B cell (primary cell): ENCODE results near the gene PRSS8. TPM values are rescaled to one million over a fixed set of nuclear protein-coding genes. Genes with fewer than 3 reads are reported as not detected.
A peak's percentile ranks its signal among the peaks of the same experiment; 100 is the strongest.
"Not testable (repeated sequence)": the region's sequence is repeated elsewhere in the genome, so short reads cannot be mapped to it uniquely, and the experiment has no call there.

Source experiments
- ATAC-seq: fragments of 200-7000 bp; cut with Tn5 transposase; one replicate; pipeline ENCODE4 v1.10.0; 2021; ENCODE audit warnings: low read depth, mild to moderate bottlenecking, moderate number of reproducible peaks, moderate library complexity
- CTCF ChIA-PET: fragments of 350-600 bp; sonication (Branson Sonifier 250); formaldehyde crosslinking; loops from one replicate; lab custom pipeline; 2021; ENCODE audit warnings: antibody characterized with exemption, inconsistent platforms; lab: Charles Lee
- POLR2A ChIA-PET: fragments of 350-600 bp; sonication (Branson Sonifier 250); formaldehyde crosslinking; loops from one replicate; lab custom pipeline; 2021; ENCODE audit warnings: antibody characterized with exemption; lab: Charles Lee
- DNase-seq: peaks from one replicate; pipeline ENCODE4 v3.0.0; 2013
- H2AFZ ChIP-seq: 2 replicates; pipeline ENCODE4 v1.6.1; 2012; ENCODE audit warnings: mild to moderate bottlenecking, low read depth, low read length; ENCODE audit not compliant: insufficient read depth, poor library complexity, severe bottlenecking
- H3K27ac ChIP-seq, 2 donors: 1 replicate in 1 of 2; 2 replicates in 1 of 2; pipeline ENCODE4 v1.5.1; 2012 to 2013; ENCODE audit warnings: low read length in 2 of 2, mild to moderate bottlenecking in 2 of 2, moderate library complexity in 1 of 2
- H3K27me3 ChIP-seq, 4 experiments: fragments of 200-600 bp in 1 of 4; sonication (generic) in 1 of 4; replicated peaks in 1 of 4; 1 replicate in 2 of 4; 2 replicates in 2 of 4; pipeline versions ENCODE4 v1.6.1 to v1.7.0; 2013 to 2016; ENCODE audit warnings: low read length in 3 of 4, mild to moderate bottlenecking in 2 of 4, mixed read lengths in 1 of 4, moderate library complexity in 1 of 4; ENCODE audit not compliant: insufficient read depth in 4 of 4, control insufficient read depth in 3 of 4; ENCODE audit errors: control extremely low read depth in 1 of 4
- H3K36me3 ChIP-seq, 2 experiments: replicated peaks in 1 of 2; 1 replicate in 1 of 2; 2 replicates in 1 of 2; pipeline versions ENCODE4 v1.6.1 to v1.7.1; 2013; ENCODE audit warnings: low read length in 1 of 2; ENCODE audit not compliant: insufficient read depth in 2 of 2, control insufficient read depth in 1 of 2; ENCODE audit errors: control extremely low read depth in 1 of 2, extremely low read depth in 1 of 2
- H3K4me1 ChIP-seq, 2 donors: fragments of 200-600 bp in 1 of 2; sonication (generic) in 1 of 2; 1 replicate in 1 of 2; 2 replicates in 1 of 2; pipeline versions ENCODE4 v1.5.1 to v1.6.1; 2013 to 2017; ENCODE audit warnings: low read length in 2 of 2; ENCODE audit not compliant: control insufficient read depth in 2 of 2, insufficient read depth in 2 of 2
- H3K4me2 ChIP-seq: replicated peaks from 2 replicates; pipeline ENCODE3; 2012; ENCODE audit warnings: mild to moderate bottlenecking, low read depth, low read length; ENCODE audit not compliant: poor library complexity, severe bottlenecking
- H3K4me3 ChIP-seq, 5 experiments: fragments of 200-600 bp in 1 of 5; sonication (generic) in 1 of 5; 1 replicate in 3 of 5; 2 replicates in 2 of 5; pipeline versions ENCODE4 v1.5.1 to v1.7.0; 2011 to 2016; ENCODE audit warnings: low read length in 4 of 5, mild to moderate bottlenecking in 4 of 5, low read depth in 2 of 5, control low read depth in 1 of 5, moderate library complexity in 1 of 5; ENCODE audit not compliant: insufficient read depth in 1 of 5; ENCODE audit errors: control extremely low read depth in 1 of 5, extremely low read depth in 1 of 5
- H3K79me2 ChIP-seq: fragments of 200-600 bp; sonication (generic); one replicate; pipeline ENCODE4 v1.6.0; 2016; ENCODE audit warnings: low read length; ENCODE audit not compliant: control insufficient read depth, insufficient read depth
- H3K9ac ChIP-seq: fragments of 200-600 bp; sonication (generic); 2 replicates; pipeline ENCODE4 v1.6.1; 2017; ENCODE audit warnings: mild to moderate bottlenecking, low read length, moderate library complexity
- H3K9me3 ChIP-seq, 3 donors: one replicate each; pipeline versions ENCODE4 v1.6.1 to v1.7.1; 2013; ENCODE audit warnings: low read length in 2 of 3; ENCODE audit not compliant: control insufficient read depth in 2 of 3, insufficient read depth in 1 of 3; ENCODE audit errors: control extremely low read depth in 1 of 3
- H4K20me1 ChIP-seq: 2 replicates; pipeline ENCODE4 v1.6.0; 2012; ENCODE audit warnings: mild to moderate bottlenecking, low read length; ENCODE audit not compliant: insufficient read depth, control insufficient read depth, poor library complexity, severe bottlenecking
- H3K27ac Mint-ChIP-seq: one replicate; pipeline ENCODE4 v1.8.0; 2021; ENCODE audit warnings: mixed read lengths
- H3K27me3 Mint-ChIP-seq: one replicate; pipeline ENCODE4 v1.8.0; 2021; ENCODE audit warnings: mixed read lengths
- H3K4me1 Mint-ChIP-seq: one replicate; pipeline ENCODE4 v1.8.0; 2021; ENCODE audit warnings: mixed read lengths
- H3K4me3 Mint-ChIP-seq: one replicate; pipeline ENCODE4 v1.8.0; 2021; ENCODE audit warnings: mixed read lengths
- H3K9me3 Mint-ChIP-seq: one replicate; pipeline ENCODE4 v1.8.0; 2022; ENCODE audit warnings: mixed read lengths; ENCODE audit not compliant: insufficient read depth
- EZH2 ChIP-seq: IDR thresholded peaks from 2 replicates; pipeline ENCODE4 v1.6.1; 2012; ENCODE audit warnings: borderline replicate concordance, low read depth, mild to moderate bottlenecking, moderate library complexity, low read length; ENCODE audit not compliant: insufficient read depth, poor library complexity, severe bottlenecking
- WGBS: methylation state at CpG from one replicate; pipeline ENCODE4 v1.1.5; 2013; ENCODE audit warnings: missing lambda C conversion rate; ENCODE audit not compliant: insufficient coverage; 5-methylcytosine and 5-hydroxymethylcytosine counted together
- intact Hi-C: fragments of 100-400 bp; cut with micrococcal nuclease; formaldehyde crosslinking; loops from one replicate; pipeline ENCODE4 v1.10.0; 2022
- polyA plus RNA-seq: library from polyadenylated mRNA; depleted of rRNA; stranded (reverse); fragments of >200 nt; gene quantifications from 2 replicates; pipeline ENCODE4 v1.2.3, GENCODE V29; 2012
- total RNA-seq, 2 donors: library from RNA; stranded (reverse); fragments of 120-200 nt in 1 of 2; gene quantifications; 1 replicate in 1 of 2; 2 replicates in 1 of 2; pipeline versions ENCODE4 v1.2.3 to v1.2.4, GENCODE V29; 2013 to 2022
- TF ChIP-seq, protein P1 (sequence below): fragments of 200-600 bp; IDR thresholded peaks from one replicate; pipeline ENCODE4 v1.8.0; 2022; ENCODE audit warnings: antibody characterized with exemption, mild to moderate bottlenecking

The PRSS8 gene
- total and polyA plus RNA-seq, 2 donors (not counting 1 experiment from before 2014, with no cell fraction given), result not detected

DNA sequence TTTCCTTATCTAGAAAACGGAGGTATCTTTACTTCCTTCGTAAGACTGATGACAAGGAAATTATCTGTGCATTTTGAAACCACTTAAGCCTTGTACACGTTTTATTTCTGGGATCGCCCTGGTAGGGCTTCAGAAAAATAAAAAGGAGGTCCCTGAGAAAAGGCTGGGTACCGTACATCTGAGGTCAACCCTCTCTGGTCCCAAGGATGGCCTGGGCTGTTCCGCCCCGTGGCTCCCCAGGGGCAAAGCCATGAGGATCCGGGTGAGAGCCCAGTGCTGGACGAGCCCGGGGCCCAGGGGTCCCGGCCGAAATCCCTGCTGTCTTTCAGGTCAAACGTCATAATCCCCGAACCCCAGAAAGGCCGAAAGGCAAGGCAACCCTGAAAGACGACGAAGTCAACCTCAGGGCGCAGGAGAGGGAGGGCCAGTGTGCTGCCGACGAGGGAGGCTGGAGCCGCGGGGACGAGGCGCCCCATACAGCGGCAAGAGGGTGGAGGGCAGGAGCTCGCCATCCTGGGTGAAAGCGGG, 43.8 kb upstream of the PRSS8 start:
- TF ChIP-seq, protein P1, sequence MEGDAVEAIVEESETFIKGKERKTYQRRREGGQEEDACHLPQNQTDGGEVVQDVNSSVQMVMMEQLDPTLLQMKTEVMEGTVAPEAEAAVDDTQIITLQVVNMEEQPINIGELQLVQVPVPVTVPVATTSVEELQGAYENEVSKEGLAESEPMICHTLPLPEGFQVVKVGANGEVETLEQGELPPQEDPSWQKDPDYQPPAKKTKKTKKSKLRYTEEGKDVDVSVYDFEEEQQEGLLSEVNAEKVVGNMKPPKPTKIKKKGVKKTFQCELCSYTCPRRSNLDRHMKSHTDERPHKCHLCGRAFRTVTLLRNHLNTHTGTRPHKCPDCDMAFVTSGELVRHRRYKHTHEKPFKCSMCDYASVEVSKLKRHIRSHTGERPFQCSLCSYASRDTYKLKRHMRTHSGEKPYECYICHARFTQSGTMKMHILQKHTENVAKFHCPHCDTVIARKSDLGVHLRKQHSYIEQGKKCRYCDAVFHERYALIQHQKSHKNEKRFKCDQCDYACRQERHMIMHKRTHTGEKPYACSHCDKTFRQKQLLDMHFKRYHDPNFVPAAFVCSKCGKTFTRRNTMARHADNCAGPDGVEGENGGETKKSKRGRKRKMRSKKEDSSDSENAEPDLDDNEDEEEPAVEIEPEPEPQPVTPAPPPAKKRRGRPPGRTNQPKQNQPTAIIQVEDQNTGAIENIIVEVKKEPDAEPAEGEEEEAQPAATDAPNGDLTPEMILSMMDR, result no peak
- no peak for TF ChIP-seq EZH2
- no peak for ATAC-seq
- no peaks in the 10 kb centered on the region for H3K27me3 Mint-ChIP-seq
- peaks cover 55% of the 10 kb centered on the region for H3K4me1 Mint-ChIP-seq
- peak overlapping the region; percentile 99 for H3K4me3 Mint-ChIP-seq
- Histone ChIP-seq H3K36me3 (peaks cover 7 to 22% of the 10 kb centered on the region in 2 experiments), H3K4me1 (peaks cover 41 to 56% of the 10 kb centered on the region in 2 donors), H2AFZ (peak overlapping the region; percentile 96), H3K9ac (peak overlapping the region; percentile 96), H3K9me3 (no peaks in the 10 kb centered on the region), H4K20me1 (peaks cover 38% of the 10 kb centered on the region), H3K4me2 (peak overlapping the region; percentile 87), H3K79me2 (peaks cover 57% of the 10 kb centered on the region), H3K4me3 (peak overlapping the region; percentile 58 to 98 (median 91)), H3K27me3 (no peaks in the 10 kb centered on the region), H3K27ac (peak overlapping the region; percentile 90 to 93)
- ChIA-PET POLR2A (interaction anchor here (0.6 to 3.3 kb wide), 21 partner anchors 14 to 694 kb away, joined by 3 to 44 read pairs (median 5); partner anchors contain the start of genes ITGAM, KAT8, PYCARD and PYDC1), CTCF (interaction anchor here (0.6 to 2.3 kb wide), 8 partner anchors 18 to 329 kb away, joined by 3 to 17 read pairs (median 4); partner anchors contain the start of genes KAT8, PYCARD and RUSF1)
- peak; percentile 64 for DNase-seq
- no peaks in the 10 kb centered on the region for H3K9me3 Mint-ChIP-seq
- intact Hi-C loops, result loop anchor here (1.0 kb wide), 1 partner anchor 146 kb away; the partner anchor contains the start of gene STX4
- peak overlapping the region; percentile 100 for H3K27ac Mint-ChIP-seq
- WGBS, result 2% methylated on average over 25 of the region's 27 CpGs

DNA sequence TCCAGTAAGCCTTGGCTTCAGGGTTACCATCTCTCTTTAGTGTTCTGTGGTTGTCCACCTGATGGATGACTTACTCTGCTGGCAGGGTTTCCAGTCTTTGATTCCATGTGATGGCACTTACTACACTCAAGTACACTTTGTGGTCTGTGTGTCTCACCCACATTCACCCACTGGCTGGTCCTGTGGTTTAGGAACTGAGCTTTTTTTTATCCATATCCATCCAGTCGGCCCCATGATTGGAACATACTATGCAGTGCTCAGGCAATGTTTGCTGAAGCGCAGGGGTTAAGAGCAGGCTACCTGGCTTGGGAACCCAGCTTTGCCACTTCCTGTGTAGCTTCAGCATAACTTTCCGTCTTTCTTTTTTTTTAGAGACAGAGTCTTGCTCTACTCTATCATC, 41.6 kb upstream of the PRSS8 start:
- Histone ChIP-seq H3K27ac (no peak overlapping the region), H3K9ac (no peak overlapping the region), H3K4me2 (peak overlapping the region; percentile 33), H3K27me3 (no peaks in the 10 kb centered on the region), H3K36me3 (peaks cover 0 to 1% of the 10 kb centered on the region in 2 experiments), H3K9me3 (no peaks in the 10 kb centered on the region), H3K4me1 (peaks cover 32 to 43% of the 10 kb centered on the region in 2 donors), H3K4me3 (peak overlapping the region in 1 of 5 experiments; percentile 19), H2AFZ (peak overlapping the region; percentile 43), H3K79me2 (peaks cover 35% of the 10 kb centered on the region), H4K20me1 (peaks cover 16% of the 10 kb centered on the region)
- ATAC-seq, result no peak
- Mint-ChIP-seq H3K4me3 (peak overlapping the region; percentile 26), H3K9me3 (no peaks in the 10 kb centered on the region), H3K27ac (peak overlapping the region; percentile 78), H3K27me3 (no peaks in the 10 kb centered on the region), H3K4me1 (peaks cover 35% of the 10 kb centered on the region)
- DNase-seq, result peak; percentile 39
- WGBS, result 0% methylated on average over 3 of the region's 3 CpGs
- intact Hi-C loops, result no loop called here
- TF ChIP-seq, protein P1, result no peak
- no peak for TF ChIP-seq EZH2
- ChIA-PET POLR2A (interaction anchor here (1.0 to 2.1 kb wide), 4 partner anchors 11 to 275 kb away, joined by 3 to 10 read pairs (median 6); partner anchors contain the start of gene PYCARD), CTCF (interaction anchor here (1.0 to 2.2 kb wide), 3 partner anchors 35 to 206 kb away, joined by 3 to 14 read pairs (median 4); no protein-coding TSS in a partner anchor)

DNA sequence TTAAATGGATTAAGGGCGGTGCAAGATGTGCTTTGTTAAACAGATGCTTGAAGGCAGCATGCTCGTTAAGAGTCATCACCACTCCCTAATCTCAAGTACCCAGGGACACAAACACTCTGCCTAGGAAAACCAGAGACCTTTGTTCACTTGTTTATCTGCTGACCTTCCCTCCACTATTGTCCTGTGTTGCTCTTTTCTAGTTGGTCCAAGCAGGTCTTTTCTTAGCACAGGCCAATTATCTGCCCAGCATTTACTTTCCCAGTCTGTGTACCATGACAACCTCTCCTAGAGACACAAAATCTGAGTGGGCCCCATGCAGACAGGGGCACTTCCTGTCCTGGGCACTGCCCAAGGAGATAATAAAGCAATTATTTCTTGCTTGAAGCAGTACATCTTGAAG, 34.5 kb upstream of the PRSS8 start:
- POLR2A ChIA-PET, H3K4me3 Mint-ChIP-seq, DNase-seq, H3K4me1 Mint-ChIP-seq, ATAC-seq, H3K27ac ChIP-seq, CTCF ChIA-PET, H3K4me1 ChIP-seq, H3K36me3 ChIP-seq, H4K20me1 ChIP-seq, H3K9me3 Mint-ChIP-seq, H3K9me3 ChIP-seq, H3K27me3 Mint-ChIP-seq, H3K4me3 ChIP-seq, H3K4me2 ChIP-seq, H2AFZ ChIP-seq, H3K27me3 ChIP-seq, H3K79me2 ChIP-seq, intact Hi-C loops, H3K27ac Mint-ChIP-seq, H3K9ac ChIP-seq: not testable (repeated sequence)
- WGBS, result no CpG with 5 or more reads among the region's 2 CpGs
